GM21786 (cell line): Measurements from ENCODE around the gene ITPRIP.

Source experiments
- ATAC-seq: cut with Tn5 transposase; IDR thresholded peaks from one replicate; pipeline ENCODE4 v1.9.1; 2021; ENCODE audit not compliant: unreplicated experiment

ITPRIP gene

GRCh38 chr10:104337985-104338735, at the start of gene ITPRIP:
Gene ITPRIP (minus strand): TSS chr10:104338465. CDS start chr10:104316051, 22,414 bp downstream.
- peak; percentile 66 for ATAC-seq

- peak; percentile 52 for ATAC-seq
These were observed 49.0 kb upstream of the ITPRIP start for GRCh38 chr10:104387130-104387888.

GRCh38 chr10:104380336-104380735, 42.1 kb upstream of the ITPRIP start:
- no peak for ATAC-seq

DNA sequence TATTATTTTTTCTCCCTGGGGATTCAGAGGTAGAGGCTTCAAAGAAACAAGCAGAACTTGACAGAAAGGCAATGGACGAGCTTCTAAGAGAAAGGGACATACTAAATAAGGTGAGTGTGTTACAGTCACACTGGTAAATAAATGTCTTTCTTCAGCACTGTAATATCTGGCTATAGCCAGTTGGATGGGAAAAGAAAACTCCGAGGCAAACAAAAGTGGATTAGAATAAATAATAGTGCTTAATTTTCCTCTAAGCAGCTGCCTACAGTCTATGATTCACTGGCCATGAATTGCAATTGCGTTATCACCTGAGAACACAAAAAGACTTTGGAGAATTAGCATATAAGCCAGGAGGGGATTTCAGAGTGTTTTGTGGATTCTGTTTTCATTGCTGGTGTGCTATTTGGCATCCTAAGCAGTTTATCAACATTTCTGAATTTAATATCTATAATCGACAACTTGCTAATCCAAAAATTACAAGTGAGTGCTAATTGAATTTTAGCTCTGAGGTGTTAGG, 38.6 kb upstream of the ITPRIP start:
- ATAC-seq, result no peak

DNA sequence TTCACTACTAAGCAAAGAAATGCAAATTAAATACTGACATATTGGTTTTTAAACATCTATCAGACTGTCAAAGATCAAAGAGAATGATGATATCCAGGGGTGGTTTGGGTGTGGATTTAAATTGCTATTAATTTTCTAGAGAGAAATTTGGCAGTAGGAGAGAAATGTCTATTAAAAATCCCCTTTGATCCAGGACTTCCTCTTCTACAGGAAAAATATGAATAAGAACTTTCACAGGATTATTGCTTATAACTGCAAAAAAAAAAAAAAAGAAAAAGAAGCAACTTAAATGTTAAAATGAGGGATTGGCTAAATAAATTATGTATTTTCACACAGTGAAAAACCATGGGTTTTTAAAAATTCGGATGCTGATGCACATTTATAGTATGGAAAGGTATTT, 36.3 kb upstream of the ITPRIP start:
- ATAC-seq, result no peak

- ATAC-seq, result no peak
These were observed 33.5 kb upstream of the ITPRIP start for GRCh38 chr10:104371753-104372152.

DNA sequence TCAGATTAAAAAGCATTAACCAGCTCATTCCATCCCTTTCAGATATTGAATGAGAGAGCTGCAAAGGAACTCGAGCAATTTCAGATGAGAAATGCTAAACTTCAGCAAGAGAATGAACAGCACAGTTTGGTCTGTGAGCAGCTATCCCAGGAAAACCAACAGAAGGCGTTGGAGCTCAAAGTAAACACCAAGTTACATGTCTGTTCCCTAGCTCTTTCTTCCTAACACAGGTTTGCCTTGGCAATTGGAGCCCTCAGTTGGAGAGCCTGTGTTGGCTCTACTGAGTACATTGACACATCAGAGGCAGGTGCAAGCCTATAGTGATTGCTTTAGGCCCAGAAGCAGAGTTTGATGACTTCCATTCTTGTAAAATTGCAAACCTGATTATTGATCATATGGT, 30.1 kb upstream of the ITPRIP start:
- ATAC-seq, result no peak

DNA sequence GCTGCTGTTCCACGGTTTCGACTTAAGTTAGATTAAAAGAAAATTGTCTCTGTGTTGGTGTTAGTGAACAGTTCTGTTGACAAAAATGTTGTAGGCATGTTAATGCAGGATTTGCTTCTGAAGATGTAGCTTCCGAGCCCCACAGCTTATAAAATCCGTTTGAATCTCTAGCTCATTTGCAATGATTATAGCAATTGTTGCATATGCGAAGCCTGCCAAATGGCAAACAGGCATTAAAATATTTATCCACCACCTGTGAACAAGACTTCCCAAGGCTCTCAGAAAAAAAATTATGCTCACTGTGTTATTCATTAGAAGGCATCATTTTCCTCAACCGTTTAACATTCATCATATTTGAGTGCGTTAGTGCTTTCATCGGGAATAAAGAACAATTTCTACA, 29.6 kb upstream of the ITPRIP start:
- ATAC-seq, result no peak

- ATAC-seq, result no peak
These were observed 21.5 kb upstream of the ITPRIP start for GRCh38 chr10:104359811-104360210.

DNA sequence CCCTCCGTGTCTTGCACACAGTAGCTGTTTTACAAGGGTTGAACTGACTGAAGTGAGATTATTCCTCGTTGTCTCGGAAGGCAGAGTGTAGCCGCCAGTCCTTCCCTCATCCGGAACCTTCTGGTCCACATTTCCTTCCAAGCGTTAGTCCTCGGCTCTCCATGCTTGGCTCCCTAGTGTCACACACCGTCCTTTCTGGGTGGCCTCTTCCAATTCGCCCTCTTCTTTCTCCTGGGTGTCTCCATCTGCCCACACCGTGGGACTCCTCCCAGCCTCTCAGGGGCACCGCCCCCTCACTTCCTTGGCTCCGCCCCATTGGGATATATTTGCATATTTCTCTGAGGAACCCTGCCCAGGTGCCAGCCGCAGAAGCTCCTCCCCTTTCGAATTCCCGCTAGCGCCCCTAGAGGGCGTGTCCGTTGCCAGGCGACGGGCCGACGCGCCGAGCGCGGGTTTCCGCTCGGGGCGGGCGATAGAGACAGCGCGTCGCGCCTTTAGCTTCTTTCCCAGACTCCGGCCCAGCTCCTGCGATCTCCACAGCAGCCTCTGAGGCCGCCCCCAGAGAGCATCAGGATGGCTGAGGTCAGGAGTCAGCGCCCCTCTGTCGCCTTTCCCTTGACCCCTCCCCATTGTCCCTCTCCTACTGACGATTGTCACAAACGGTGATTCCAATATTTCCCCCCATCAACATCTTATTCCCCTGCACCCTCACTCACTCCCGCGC, 15.2 kb upstream of the ITPRIP start, which contains the start of gene CFAP58:
Gene CFAP58, plus strand, starts transcription at position 509 of the 724 bp plus-strand sequence. Its CDS starts 65 bp downstream, at position 574.
- ATAC-seq, result peak; percentile 60

DNA sequence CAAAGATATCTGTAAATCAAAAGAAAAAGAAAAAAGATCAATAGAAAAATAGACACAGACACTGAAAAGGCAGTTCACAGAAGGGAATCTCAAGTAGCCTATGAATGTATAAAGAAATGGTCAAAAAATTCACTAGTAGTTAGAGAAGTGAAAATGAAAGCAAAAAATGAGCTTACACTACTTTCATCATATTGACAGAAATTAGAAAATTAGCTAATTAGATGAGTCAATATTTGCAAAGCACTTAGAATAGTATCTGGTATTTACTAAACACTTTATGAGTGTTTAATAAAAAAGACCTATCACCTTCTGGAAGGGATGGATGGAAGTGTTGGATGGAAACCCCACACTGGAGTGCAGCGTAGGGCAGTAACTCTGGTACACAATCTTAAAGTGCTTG, 13.7 kb upstream of the ITPRIP start:
- no peak for ATAC-seq

DNA sequence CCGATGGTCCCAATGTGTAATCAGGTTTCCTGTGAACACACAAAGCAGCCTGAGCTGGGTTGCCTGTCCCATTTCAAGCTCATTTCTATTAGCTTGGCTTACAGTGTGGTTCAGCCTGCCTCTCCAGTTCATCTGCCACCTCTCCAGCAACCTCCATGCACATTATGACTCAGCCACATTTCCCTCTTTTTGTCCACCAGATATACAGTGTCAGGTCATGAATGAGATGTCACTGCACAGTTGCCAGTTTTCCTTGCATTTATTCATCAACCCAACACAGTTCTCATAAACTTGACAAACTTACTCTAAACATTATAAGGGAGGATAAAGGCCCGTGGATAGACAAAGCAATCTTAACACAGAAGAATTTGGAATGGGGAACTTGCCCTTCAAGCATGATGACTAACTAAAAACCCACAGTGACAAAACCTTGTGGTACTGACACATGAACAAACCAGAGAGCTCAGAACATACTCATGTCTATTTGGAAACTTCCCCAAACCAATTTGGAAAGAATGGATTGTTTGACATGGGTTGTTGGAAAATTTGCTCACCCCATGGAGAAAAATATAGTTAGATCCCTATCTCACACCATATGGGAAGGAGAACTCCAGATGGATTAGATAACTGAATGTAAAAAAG, 12.9 kb upstream of the ITPRIP start:
- no peak for ATAC-seq

- peak; percentile 37 for ATAC-seq
These were observed 11.9 kb upstream of the ITPRIP start for GRCh38 chr10:104350127-104350635.

- ATAC-seq, result peak; percentile 52
These were observed 11.4 kb upstream of the ITPRIP start for GRCh38 chr10:104349623-104350126.

DNA sequence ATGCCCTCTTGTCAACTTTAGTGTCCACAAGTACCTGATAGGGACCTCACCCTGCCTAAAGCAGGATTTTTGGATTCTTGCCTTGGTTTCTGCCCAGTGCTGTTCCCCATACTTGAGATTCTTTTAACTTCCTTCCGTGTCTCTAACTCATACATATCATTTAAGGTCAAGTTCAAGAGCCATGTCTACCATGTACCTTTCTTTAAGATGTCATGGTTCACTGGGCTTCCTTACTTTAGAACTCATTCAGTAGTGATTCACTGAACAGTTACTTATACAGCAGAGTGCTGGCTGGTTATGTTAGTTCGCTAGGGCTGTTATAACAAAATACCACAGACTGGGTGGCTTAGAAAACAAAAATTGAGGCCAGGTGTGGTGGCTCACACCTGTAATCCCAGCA, 10.3 kb upstream of the ITPRIP start:
- ATAC-seq, result no peak

DNA sequence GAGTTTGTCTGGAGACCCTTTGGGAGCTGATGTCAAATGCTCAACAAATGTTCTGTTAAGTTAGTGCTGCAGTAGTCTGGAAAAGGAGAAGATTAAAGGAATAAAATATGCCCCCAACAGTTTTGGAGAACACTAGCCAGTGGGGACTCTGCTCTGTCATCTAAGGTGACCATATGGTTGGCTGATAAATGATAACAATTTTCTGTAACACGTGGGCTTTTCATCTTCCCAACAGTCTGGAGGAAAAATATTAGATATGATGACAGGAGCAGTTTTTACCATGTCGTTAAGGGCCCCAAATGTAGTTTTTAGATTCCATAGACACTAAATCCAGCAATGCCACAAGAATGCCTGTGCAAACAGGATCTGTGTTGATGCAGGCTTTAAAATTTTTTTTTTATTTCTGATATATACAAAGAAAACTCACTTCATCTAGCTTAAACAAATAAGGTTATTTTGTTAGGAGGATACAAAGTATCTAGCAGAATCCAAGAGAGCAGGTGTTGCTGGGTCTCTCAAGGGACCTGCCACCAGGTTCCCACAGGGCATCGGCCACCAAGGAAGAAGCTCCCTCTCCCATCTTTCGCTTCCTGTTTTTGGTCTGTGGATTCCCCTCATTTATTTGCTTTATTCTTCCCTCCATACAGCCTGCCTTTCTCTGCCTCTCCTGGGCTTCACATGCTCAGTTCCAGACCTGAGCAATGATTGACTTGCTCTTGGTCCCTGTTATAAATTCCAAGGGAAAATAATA, 9.2 kb upstream of the ITPRIP start:
- ATAC-seq, result no peak

- ATAC-seq, result no peak
These were observed 7.7 kb upstream of the ITPRIP start for GRCh38 chr10:104345941-104346340.

DNA sequence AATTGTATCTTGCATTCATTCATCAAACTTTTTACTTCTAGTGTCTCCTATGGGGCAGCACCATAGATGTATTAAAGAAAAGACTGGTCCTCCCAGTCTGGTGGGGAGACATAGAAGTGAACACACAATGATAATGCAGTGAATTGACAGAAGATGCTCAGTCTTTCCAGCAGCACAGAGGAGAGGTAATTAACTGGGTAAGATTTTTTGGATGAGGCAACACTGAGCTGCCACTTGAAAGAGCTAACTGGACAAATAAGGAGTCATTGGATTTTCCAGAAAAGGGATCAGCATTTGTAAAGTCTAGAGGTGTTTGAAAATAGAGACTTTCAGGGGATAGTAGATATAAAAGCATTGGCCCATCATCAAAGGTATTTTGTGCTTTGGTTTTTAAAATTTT, 7.2 kb upstream of the ITPRIP start:
- no peak for ATAC-seq

DNA sequence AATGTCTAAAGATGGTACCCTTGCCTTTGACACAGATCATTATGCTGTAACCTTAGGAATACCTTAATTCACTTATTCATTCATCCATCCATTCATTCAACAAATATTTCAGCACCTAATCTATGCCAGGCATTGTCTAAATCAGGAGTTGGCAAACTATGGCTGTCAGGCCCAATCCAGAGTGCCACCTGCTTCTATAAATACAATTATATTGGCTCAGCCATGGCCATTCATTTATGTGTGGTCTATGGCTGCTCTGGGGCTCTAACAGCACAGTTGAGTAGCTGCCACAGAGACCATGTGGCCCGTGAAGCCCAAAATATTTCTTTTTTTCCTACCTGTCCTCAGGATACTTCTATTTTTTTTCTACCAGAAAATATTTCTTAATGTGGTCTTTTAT, 6.0 kb upstream of the ITPRIP start:
- no peak for ATAC-seq

- ATAC-seq, result no peak
These were observed 4.7 kb upstream of the ITPRIP start for GRCh38 chr10:104342941-104343411.
